ES-I3 (cell line): ENCODE results near the gene HEMK1.

Experiments
- H3K36me3 ChIP-seq: 2 replicates; pipeline ENCODE4 v1.6.1; 2013; ENCODE audit warnings: mild to moderate bottlenecking, low read length, control low read depth, moderate library complexity; ENCODE audit not compliant: insufficient read depth
- H3K4me1 ChIP-seq: 2 replicates; pipeline ENCODE4 v1.6.1; 2013; ENCODE audit warnings: mild to moderate bottlenecking, control low read depth, low read length; ENCODE audit not compliant: insufficient read depth
- H3K9ac ChIP-seq: 2 replicates; pipeline ENCODE4 v1.6.1; 2013; ENCODE audit warnings: low read depth, mild to moderate bottlenecking, low read length, moderate library complexity
- H3K9me3 ChIP-seq: 2 replicates; pipeline ENCODE4 v1.6.1; 2013; ENCODE audit warnings: mild to moderate bottlenecking, low read length, moderate library complexity; ENCODE audit not compliant: control insufficient read depth, insufficient read depth

The HEMK1 gene

GRCh38 chr3:50592568-50592967 is 23.2 kb downstream of the HEMK1 start:
- Histone ChIP-seq H3K4me1 (no peaks in the 10 kb centered on the region; the same call in 1 of the 2 replicates), H3K9me3 (no peaks in the 10 kb centered on the region), H3K9ac (no peak overlapping the region), H3K36me3 (no peaks in the 10 kb centered on the region)

GRCh38 chr3:50594253-50594785 is 25.0 kb downstream of the HEMK1 start:
- Histone ChIP-seq H3K9ac (no peak overlapping the region), H3K9me3 (no peaks in the 10 kb centered on the region), H3K36me3 (no peaks in the 10 kb centered on the region), H3K4me1 (no peaks in the 10 kb centered on the region; the same call in 1 of the 2 replicates)

DNA sequence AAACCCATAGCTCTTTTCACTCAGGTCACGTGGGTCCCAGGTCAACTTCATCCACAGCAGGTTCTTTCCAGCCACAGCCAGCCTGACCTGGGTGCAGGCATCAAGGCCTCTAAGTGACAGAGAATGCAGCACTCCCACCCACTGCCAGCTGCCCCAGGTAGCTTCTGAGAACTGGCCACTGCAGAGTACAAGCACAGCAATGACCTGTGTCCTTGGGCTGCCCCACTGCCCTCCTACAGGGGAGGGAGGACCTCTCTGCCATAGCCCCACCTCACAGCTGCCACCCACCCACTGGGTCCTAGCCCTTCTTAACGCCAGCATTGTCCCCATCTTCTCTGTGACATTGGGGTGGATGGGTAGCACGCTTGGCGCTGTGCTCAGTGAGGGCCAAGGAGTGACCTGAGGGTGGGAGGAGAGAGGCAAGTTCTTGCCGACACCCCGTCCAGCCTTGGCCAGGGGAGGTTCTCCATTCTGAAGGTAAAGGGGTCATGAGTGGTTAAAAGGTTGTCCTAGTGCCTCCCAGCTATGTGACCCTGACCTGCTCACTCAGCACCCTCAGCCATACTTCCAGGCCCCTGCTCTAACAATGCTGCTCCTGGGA is 29.9 kb downstream of the HEMK1 start:
- Histone ChIP-seq H3K36me3 (no peaks in the 10 kb centered on the region), H3K9me3 (no peaks in the 10 kb centered on the region), H3K9ac (no peak overlapping the region), H3K4me1 (peaks cover 6% of the 10 kb centered on the region; the same call in 1 of the 2 replicates)

- H3K9ac ChIP-seq, result no peak overlapping the region
Observed at GRCh38 chr3:50599716-50600118, 30.4 kb downstream of the HEMK1 start.

GRCh38 chr3:50600141-50600753 is 30.9 kb downstream of the HEMK1 start:
- H3K9me3 ChIP-seq, result no peaks in the 10 kb centered on the region
- no peak overlapping the region for H3K9ac ChIP-seq
- H3K4me1 ChIP-seq, result peaks cover 6% of the 10 kb centered on the region; the same call in 1 of the 2 replicates
- no peaks in the 10 kb centered on the region for H3K36me3 ChIP-seq

More at GRCh38 chr3:50599716-50600118, 30.4 kb downstream of the HEMK1 start:
- Histone ChIP-seq H3K4me1 (peaks cover 6% of the 10 kb centered on the region; the same call in 1 of the 2 replicates), H3K36me3 (no peaks in the 10 kb centered on the region), H3K9me3 (no peaks in the 10 kb centered on the region)

- Histone ChIP-seq H3K9me3 (no peaks in the 10 kb centered on the region), H3K4me1 (peaks cover 6% of the 10 kb centered on the region; the same call in 1 of the 2 replicates), H3K36me3 (no peaks in the 10 kb centered on the region), H3K9ac (no peak overlapping the region)
Observed at GRCh38 chr3:50600841-50601591, 31.7 kb downstream of the HEMK1 start.

DNA sequence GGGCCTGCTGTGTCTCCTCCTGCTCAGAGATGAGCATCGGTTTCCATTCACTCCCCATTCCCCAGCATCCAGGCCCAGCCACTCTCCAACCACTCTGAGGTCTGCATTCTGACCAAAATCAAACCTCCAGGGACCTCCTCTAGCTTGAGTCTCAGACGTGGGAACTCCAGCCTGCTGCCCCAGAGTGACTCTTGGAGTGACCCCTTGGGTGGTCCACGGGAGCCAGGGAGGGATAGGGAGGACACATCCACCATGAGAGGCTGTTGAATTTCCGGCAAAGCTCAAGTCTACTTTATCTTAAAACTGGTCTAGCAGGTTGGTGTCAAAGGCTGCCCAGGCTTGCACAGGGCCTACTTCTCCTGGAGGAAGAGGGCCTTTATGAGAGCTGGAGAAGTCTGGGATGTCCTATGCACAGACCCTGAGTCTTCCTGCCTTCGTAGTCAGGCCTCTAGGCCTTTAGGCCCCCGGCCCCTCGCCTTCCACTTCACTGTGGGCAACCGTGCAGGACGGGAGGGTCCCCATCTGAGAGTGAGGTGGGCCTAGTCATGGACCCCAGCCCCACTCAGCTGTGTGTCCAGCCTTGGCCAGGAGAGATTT is 33.4 kb downstream of the HEMK1 start:
- Histone ChIP-seq H3K9me3 (no peaks in the 10 kb centered on the region), H3K9ac (no peak overlapping the region), H3K36me3 (no peaks in the 10 kb centered on the region), H3K4me1 (peaks cover 6% of the 10 kb centered on the region; the same call in 1 of the 2 replicates)

GRCh38 chr3:50603261-50604109 is 34.2 kb downstream of the HEMK1 start:
- Histone ChIP-seq H3K36me3 (no peaks in the 10 kb centered on the region), H3K4me1 (peaks cover 6% of the 10 kb centered on the region; the same call in 1 of the 2 replicates), H3K9me3 (no peaks in the 10 kb centered on the region), H3K9ac (no peak overlapping the region)

DNA sequence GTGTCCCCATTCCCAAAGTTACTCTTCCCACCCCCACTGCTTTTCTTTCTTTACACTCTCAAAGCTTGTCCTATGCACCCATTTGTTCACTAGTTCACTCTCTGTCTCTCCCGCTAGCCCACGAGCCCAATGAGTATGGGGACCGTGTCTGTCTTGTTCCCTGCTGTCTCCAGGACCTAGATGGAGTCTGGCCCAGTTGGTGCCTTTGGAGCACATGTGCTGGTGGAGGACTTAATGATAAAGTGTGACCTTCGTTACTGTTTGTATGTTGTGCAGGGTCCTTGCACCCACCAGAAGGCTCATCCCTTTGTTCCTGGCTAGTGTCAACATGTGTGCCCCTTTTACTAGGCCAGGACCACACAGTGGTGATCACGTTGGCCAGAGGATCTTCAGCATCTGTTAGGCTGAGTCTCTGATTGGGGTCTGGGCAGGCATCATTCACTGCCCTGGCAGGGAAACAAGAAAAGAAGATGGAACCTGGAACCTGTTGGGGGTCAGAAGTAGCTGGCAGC is 34.8 kb downstream of the HEMK1 start:
- no peaks in the 10 kb centered on the region for H3K9me3 ChIP-seq
- no peak overlapping the region for H3K9ac ChIP-seq
- H3K4me1 ChIP-seq, result peaks cover 6% of the 10 kb centered on the region; the same call in 1 of the 2 replicates
- H3K36me3 ChIP-seq, result no peaks in the 10 kb centered on the region

GRCh38 chr3:50604628-50605588 is 35.6 kb downstream of the HEMK1 start:
- H3K36me3 ChIP-seq, result no peaks in the 10 kb centered on the region
- peaks cover 6% of the 10 kb centered on the region; the same call in 1 of the 2 replicates for H3K4me1 ChIP-seq
- no peak overlapping the region for H3K9ac ChIP-seq
- no peaks in the 10 kb centered on the region for H3K9me3 ChIP-seq

- Histone ChIP-seq H3K4me1 (peaks cover 10% of the 10 kb centered on the region; the same call in 1 of the 2 replicates), H3K36me3 (no peaks in the 10 kb centered on the region), H3K9me3 (no peaks in the 10 kb centered on the region), H3K9ac (no peak overlapping the region)
Observed at GRCh38 chr3:50605901-50606326, 36.6 kb downstream of the HEMK1 start.

DNA sequence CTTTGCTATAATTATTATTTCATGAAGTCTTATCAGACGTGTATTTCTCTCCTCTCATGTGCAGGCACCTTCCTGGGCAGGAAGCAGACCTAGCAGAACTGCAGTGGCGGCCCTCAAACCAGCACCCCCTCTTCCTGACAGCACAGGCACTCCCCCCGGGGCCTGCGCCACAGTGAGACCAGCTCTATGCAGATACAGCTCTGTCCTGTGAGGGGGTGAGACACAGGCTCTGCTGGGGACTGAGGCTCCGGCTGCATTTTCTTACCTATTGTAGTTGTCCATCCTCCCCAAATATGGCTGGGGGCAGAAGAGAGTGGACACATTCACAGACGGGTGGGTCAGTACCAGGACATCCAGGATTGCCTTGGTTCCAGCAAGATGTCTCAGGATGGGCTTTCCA is 37.3 kb downstream of the HEMK1 start:
- H3K9ac ChIP-seq, result no peak overlapping the region
- peaks cover 5% of the 10 kb centered on the region; the same call in 1 of the 2 replicates for H3K4me1 ChIP-seq
- no peaks in the 10 kb centered on the region for H3K36me3 ChIP-seq

More for the DNA sequence above, 37.3 kb downstream of the HEMK1 start:
- no peaks in the 10 kb centered on the region for H3K9me3 ChIP-seq
